Ovary (tissue), 9 donors: ENCODE results near the gene UBA52. TPM values are rescaled to one million over a fixed set of nuclear protein-coding genes. Genes with fewer than 3 reads are reported as not detected.

Experiments
- DNase-seq, 5 donors: peaks; one replicate each; pipeline ENCODE4 v3.0.0-alpha.2; 2019 to 2020
- H3K27ac ChIP-seq, 2 donors: fragments of 200-600 bp; one replicate each; pipeline versions ENCODE4 v1.5.1 to v1.8.0; 2019 to 2022
- H3K27me3 ChIP-seq: fragments of 200-600 bp; one replicate; pipeline ENCODE4 v1.8.0; 2022
- H3K36me3 ChIP-seq: fragments of 200-600 bp; sonication (generic); one replicate; pipeline ENCODE4 v1.5.1; 2019
- H3K4me1 ChIP-seq: one replicate; pipeline ENCODE4 v1.8.1; 2013; ENCODE audit warnings: mild to moderate bottlenecking, moderate library complexity; ENCODE audit not compliant: insufficient read depth
- H3K4me3 ChIP-seq: fragments of 200-600 bp; sonication (generic); one replicate; pipeline ENCODE4 v1.5.1; 2017
- H3K9me3 ChIP-seq, 2 donors: fragments of 200-600 bp in 1 of 2; sonication (generic) in 1 of 2; one replicate each; pipeline versions ENCODE4 v1.5.1 to v1.8.1; 2013 to 2019; ENCODE audit warnings: mild to moderate bottlenecking in 1 of 2, moderate library complexity in 1 of 2
- CTCF ChIP-seq, 3 donors: fragments of 450-650 bp in 2 of 3; fragments of 200-600 bp in 1 of 3; IDR thresholded peaks; one replicate each; pipeline versions ENCODE4 v1.5.1 to v1.8.0; 2016 to 2022; ENCODE audit warnings: antibody characterized with exemption in 3 of 3, mild to moderate bottlenecking in 1 of 3
- EP300 ChIP-seq: sonication (generic); formaldehyde crosslinking; IDR thresholded peaks from one replicate; pipeline ENCODE4 v1.6.1; 2017; ENCODE audit warnings: antibody characterized with exemption
- POLR2A ChIP-seq: fragments of 450-650 bp; IDR thresholded peaks from one replicate; pipeline ENCODE4 v1.6.1; 2017; ENCODE audit warnings: antibody characterized with exemption, mild to moderate bottlenecking, moderate library complexity
- WGBS, 3 donors: extraction: QIAGEN DNeasy Blood & Tissue Kit in 1 of 3; methylation state at CpG; one replicate each; pipeline versions ENCODE4 v1.1.5 to v1.1.7; 2013 to 2017; 5-methylcytosine and 5-hydroxymethylcytosine counted together
- intact Hi-C, 4 donors: fragments of 100-400 bp; cut with DNase I; formaldehyde crosslinking; loops; one replicate each; pipeline versions ENCODE4 v1.11.0 to v1.15.1; 2022 to 2023
- polyA plus RNA-seq, 2 donors: library from polyadenylated mRNA; stranded (reverse); fragments of 200-250 nt in 1 of 2; fragments of 350-450 nt in 1 of 2; fragmentation: Illumina TruSeq in 1 of 2; extraction: RNeasy Lipid Tissue Mini Kit (QIAGEN cat#74804) in 1 of 2; gene quantifications; one replicate each; pipeline ENCODE4 v1.2.3, GENCODE V29; 2013 to 2014
- total RNA-seq, 7 donors: library from RNA; depleted of rRNA in 2 of 7; stranded (reverse); fragments of >200 nt in 2 of 7; fragmentation: NEBNext Ultra II Directional in 3 of 7; extraction: Animal tissue kit (Norgen Biotek cat#: 25700) in 3 of 7; gene quantifications; one replicate each; pipeline versions ENCODE4 v1.1.0 to v1.2.4, GENCODE V29; 2016 to 2023
- donor health status: DM: no; HTN: no; CAD: no; lungs with moderate emphysema.
- donor health status: DM: no; HTN: no; CAD: no.
- donor health status: Bipolar disorder and iron deficiency.
- donor health status: DM: yes; HTN: yes; CAD: no.
- donor health status: DM: no; HTN: no; CAD: no.
- donor health status: DM: yes; HTN: yes; CAD: no.

UBA52 gene
- total and polyA plus RNA-seq, 9 donors = 1,269 to 1,882 (median 1,409) TPM

- WGBS, 3 donors = 79 to 84% (median 81%) methylated on average over 21 of the region's 21 CpGs
- intact Hi-C loops = no loop called here
- no peak for DNase-seq
- H3K4me3 ChIP-seq = no peak overlapping the region
- no peaks in the 10 kb centered on the region for H3K36me3 ChIP-seq
- TF ChIP-seq POLR2A (no peak), CTCF (IDR thresholded peaks at IDR 0.05) (no peak), EP300 (no peak)
- no peaks in the 10 kb centered on the region for H3K9me3 ChIP-seq
- no peaks in the 10 kb centered on the region for H3K4me1 ChIP-seq
- no peaks in the 10 kb centered on the region for H3K27me3 ChIP-seq
- peak overlapping the region in 1 of 2 donors; percentile 99 for H3K27ac ChIP-seq
Observed at GRCh38 chr19:18541258-18541991, 30.2 kb upstream of the UBA52 start.

GRCh38 chr19:18541992-18542940 is 29.4 kb upstream of the UBA52 start:
- Histone ChIP-seq H3K27ac (peak overlapping the region; percentile 82 to 99), H3K9me3 (no peaks in the 10 kb centered on the region), H3K4me3 (peak overlapping the region; percentile 93), H3K4me1 (no peaks in the 10 kb centered on the region), H3K36me3 (no peaks in the 10 kb centered on the region), H3K27me3 (no peaks in the 10 kb centered on the region)
- intact Hi-C loops = no loop called here
- no peak for TF ChIP-seq EP300
- TF ChIP-seq POLR2A = no peak
- TF ChIP-seq CTCF (IDR thresholded peaks at IDR 0.05) = no peak
- no peak for DNase-seq
- 17 to 21% (median 17%) methylated on average over 11 of the region's 11 CpGs for WGBS, 3 donors

DNA sequence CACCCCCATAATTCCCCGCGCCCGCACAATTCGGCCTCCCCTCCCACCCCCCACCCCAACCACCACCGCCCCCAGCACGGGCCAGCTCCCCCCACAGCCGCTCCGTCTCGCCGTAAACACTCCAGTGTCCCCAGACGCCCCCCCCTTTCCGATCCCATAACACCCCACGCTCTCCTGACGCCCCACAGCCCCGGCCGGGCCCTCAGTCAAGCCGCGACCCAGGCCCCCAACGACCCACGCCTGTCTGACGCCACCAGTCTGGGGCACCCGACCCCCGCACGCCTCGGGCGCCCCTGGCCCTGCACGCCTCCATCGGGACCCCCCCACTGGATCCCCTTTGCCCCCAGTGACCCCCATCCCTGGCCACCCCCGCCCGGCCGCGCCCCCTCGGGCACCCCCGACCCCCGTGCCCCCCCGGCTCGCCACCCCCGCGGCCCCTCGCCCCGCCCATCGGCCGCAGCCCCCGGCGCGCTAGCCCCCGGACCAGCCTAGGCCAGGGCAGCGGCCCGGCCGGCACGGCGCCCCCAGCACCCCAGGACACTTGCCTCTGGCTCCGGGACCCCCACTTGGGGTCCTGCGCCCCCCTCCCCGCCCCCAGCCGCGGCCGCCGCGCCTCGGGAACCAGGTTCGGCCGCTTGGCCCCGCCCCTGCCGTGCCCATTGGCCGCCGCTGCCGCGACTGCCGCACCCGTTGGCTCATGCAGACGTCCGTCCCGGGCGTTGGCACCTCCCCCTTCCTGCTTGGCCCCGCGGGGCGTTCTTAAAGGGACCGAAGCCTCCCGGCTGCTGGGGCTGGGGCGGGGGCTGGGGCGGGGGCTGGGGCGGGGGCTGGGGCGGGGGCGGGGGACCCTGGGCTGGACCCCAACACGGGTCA is 28.5 kb upstream of the UBA52 start, which contains the start of gene FKBP8:
Gene FKBP8, minus strand, starts transcription at position 633 of the 873 bp plus-strand sequence. CDS start 1,603 bp downstream, outside the sequence.
- no peaks in the 10 kb centered on the region for H3K36me3 ChIP-seq
- no peak for TF ChIP-seq POLR2A
- no peak for TF ChIP-seq EP300
- TF ChIP-seq CTCF (IDR thresholded peaks at IDR 0.05) = no peak
- H3K9me3 ChIP-seq = no peaks in the 10 kb centered on the region
- peak within 1 kb of the TSS; percentile 93 for H3K4me3 ChIP-seq
- intact Hi-C loops = no loop called here
- peak within 1 kb of the TSS; percentile 82 to 99 for H3K27ac ChIP-seq
- no peaks in the 10 kb centered on the region for H3K4me1 ChIP-seq
- H3K27me3 ChIP-seq = no peaks in the 10 kb centered on the region
- peak; percentile 94 to 97 (median 96) for DNase-seq
- 0 to 2% (median 0%) methylated on average over 8 to 86 of the region's 86 CpGs for WGBS, 3 donors
